ENCODE measurements around the gene TPCN1.

The TPCN1 gene

GRCh38 chr12:113221181-113221996 lies at the start of gene TPCN1:
TPCN1 (plus strand) TSS chr12:113221464; CDS start chr12:113226853, 5,389 bp downstream.
- DNase-seq (ENCODE audit: low read depth), result peak; percentile 100

DNA sequence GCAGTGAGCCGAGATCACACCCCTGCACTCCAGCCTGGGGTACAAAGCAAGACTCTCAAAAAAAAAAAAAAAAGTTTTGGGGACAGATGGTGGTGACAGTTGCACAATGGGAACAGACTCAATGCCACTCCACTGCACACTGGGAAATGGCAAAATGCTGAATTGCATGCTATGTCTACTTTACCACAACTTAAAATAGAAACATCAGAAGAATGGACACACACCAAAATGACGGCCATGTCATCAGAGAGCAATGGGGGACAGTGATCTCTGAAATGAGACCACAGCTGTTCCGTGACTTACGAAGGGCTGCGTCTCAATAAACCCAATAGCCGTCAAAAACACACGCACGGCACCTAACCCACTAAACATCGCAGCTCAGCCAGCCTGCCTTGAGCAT lies 49.7 kb upstream of the TPCN1 start:
- no peak for DNase-seq (ENCODE audit: low read depth)

GRCh38 chr12:113172185-113172584 lies 49.1 kb upstream of the TPCN1 start:
- no peak for DNase-seq (ENCODE audit: low read depth)

DNA sequence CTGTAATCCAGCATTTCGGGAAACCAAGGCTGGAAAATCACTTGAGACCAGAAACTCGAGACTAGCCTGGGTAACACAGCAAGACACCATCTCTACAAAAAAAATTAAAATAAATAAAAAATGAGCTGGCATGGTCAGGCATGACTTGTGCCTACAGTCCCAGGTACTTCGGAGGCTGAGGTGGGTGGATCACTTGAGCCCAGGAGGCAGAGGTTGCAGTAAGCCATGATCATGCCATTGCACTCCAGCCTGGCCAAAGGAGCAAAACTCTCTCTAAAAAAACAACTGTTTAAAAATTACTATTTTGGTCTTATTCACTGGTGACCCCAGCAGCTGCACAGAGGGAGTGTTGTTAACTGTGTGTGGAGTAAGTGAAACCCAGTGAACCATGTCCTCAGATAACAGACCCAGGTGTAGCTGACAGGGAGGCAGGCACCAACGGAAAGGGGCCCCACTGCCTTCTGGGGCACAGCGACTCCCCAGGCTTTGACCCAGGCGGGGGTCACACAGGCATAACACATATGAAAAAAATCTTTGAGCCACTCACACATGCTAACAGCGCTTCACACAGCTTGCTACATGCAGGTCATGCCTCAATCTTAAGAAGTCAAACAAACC lies 48.1 kb upstream of the TPCN1 start:
- DNase-seq (ENCODE audit: low read depth), result no peak

- DNase-seq (ENCODE audit: low read depth), result peak; percentile 47
These were observed 46.5 kb upstream of the TPCN1 start for GRCh38 chr12:113174461-113175384.

GRCh38 chr12:113179023-113179422 lies 42.2 kb upstream of the TPCN1 start:
- DNase-seq (ENCODE audit: low read depth), result no peak

- no peak for DNase-seq (ENCODE audit: low read depth)
These were observed 40.9 kb upstream of the TPCN1 start for GRCh38 chr12:113180333-113180732.

GRCh38 chr12:113181975-113182374 lies 39.3 kb upstream of the TPCN1 start:
- DNase-seq (ENCODE audit: low read depth), result no peak

DNA sequence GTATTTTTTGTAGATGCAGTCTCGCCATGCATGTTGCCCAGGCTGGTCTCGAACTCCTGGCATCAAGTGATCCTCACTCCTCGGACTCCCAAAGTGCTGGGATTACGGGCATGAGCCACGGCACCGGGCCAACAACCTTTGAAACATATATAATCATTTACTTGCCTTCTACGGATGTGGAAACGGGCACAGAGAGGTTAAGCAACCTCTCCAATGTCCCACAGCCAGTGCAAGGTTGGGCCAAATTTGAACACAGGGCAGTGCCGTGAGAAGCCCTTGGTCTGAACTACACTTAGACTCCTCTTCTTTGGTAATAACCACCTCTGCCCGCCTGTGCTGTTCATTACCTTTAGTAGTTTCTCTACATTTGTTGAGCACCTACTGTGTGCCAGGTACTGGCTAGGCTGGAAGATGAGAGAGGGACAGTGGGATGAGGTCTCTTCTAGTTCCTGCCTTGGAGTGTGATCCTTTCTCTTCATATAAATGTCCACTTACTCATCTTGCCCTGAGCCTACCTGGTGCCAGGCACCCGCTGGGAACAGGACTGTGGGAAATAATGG lies 38.2 kb upstream of the TPCN1 start:
- no peak for DNase-seq (ENCODE audit: low read depth)

DNA sequence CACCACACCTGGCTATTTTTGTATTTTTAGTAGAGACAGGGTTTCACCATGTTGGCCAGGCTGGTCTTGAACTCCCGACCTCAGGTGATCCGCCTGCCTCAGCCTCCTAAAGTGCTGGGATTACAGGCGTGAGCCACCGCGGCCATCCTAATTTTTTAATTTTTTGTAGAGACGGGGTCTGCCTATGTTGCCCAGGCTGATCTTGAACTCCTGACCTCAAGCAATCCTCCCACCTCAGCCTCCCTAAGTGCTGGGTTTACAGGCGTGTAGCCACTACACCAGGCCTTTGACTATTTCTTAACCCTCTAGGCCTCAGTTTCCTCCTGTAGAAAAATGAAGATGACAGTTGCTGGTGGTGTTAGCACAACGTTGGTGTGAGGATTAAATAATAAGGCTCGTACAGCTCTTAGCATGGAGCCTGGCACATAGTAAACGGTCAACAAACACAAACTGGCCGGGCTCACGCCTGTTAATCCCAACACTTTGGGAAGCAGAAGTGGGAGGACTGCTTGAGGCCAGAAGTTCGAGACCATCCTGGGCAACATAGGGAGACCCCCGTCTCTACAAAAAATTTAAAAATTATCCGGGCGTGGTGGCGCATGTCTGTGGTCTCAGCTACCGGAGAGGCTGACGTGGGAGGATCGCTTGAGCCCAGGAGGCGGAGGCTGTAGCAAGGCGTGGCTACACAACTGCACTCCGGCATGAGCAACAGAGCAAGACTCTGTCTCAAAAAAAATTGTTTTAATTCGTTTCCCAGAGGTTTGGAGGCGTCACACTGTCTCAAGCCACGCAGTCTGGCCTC lies 37.0 kb upstream of the TPCN1 start:
- no peak for DNase-seq (ENCODE audit: low read depth)

GRCh38 chr12:113184900-113185179 lies 36.4 kb upstream of the TPCN1 start:
- peak; percentile 87 for DNase-seq (ENCODE audit: low read depth)

DNA sequence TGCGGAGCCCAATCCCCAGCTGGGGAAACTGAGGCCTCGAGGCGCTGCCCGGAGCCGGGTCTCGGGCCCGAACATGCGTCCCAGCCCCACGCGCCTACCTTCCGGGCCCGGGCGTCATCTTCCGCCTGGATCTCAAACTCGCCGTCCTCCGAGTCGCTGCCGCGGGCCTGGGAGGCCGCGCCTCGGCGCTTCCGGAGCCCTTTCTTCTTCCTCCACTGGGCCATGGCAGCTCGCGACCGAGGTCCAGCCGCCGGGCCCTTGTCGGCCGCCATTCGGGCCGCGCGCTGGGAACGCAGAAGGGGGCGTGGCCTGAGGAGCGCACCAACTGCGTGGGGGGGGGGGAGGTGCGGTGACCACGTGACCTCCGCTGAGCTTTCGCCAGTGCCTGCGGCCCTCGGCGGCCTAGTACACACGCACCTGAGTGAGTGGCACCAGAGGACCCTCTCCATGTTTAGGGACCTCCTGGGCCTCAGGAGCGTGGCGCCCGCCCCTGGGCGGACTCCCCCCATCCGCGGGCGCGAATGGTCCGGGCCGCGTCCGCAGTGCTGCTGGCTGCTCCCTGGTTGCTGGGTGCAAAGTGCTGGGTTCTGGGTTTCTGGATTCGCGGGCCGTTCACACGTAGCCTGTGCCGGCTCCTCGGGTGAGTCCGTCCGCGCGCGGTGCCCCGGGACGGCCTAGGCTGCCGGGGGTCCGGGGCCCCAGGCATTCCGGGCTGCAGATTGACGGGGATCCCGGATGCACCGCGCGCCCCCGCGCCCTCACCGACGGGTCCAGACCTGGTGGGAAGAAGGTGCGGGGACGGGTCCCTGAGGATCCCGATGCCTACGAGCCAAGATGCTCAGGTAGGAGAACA lies 35.9 kb upstream of the TPCN1 start, which contains the start of the genes DDX54 and RITA1:
DDX54 (minus strand) TSS at position 299 of the 853 bp plus-strand sequence; CDS start at position 272, 27 bp downstream.
RITA1 (plus strand) TSS at position 542 of the 853 bp plus-strand sequence. CDS start 1,026 bp downstream, outside the sequence.
- DNase-seq (ENCODE audit: low read depth), result peak; percentile 69

- no peak for DNase-seq (ENCODE audit: low read depth)
These were observed 35.3 kb upstream of the TPCN1 start for GRCh38 chr12:113186033-113186365.

GRCh38 chr12:113186666-113187325 lies 34.5 kb upstream of the TPCN1 start:
- DNase-seq (ENCODE audit: low read depth), result no peak

DNA sequence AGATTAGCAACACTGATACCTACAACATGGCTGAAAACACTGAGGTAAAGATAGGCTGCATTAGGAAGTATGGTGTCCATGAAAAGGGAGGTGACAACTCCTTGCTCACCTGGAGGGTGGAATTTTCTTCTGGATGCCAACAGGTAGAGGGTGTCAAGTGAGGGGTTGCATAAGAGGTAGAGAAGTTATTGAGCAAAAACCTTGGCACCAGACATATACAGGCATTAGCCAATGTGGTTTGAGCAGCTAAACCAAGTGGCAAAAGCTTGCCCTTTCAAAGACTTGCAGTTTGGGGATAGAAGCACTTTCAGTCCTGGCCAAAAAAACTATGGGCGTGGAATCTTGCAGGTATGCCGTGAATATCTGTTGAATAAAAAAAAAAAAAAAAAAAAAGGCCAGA lies 31.9 kb upstream of the TPCN1 start:
- DNase-seq (ENCODE audit: low read depth), result no peak

DNA sequence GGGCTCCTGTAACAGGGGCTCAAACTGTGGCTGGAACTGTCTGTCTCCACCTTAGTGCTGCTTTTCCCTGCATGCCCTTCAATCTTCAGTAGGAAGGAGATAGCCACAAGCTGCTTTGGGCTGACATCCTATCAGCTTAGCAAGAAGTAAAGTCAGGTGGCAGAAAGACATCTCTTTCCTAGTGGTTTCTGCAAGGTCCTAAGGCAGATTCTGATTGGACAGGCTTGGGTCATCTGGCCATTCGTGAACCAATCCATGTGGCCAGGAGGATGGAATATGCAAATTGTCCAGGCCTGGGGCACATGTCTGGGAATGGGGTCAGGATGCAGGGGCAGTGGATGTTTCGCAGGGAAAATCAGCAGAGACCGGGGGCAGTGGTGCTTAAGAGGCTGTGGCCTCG lies 30.5 kb upstream of the TPCN1 start:
- no peak for DNase-seq (ENCODE audit: low read depth)

GRCh38 chr12:113191227-113191626 lies 30.0 kb upstream of the TPCN1 start:
- no peak for DNase-seq (ENCODE audit: low read depth)

GRCh38 chr12:113194971-113195391 lies 26.3 kb upstream of the TPCN1 start:
- DNase-seq (ENCODE audit: low read depth), result peak; percentile 36

DNA sequence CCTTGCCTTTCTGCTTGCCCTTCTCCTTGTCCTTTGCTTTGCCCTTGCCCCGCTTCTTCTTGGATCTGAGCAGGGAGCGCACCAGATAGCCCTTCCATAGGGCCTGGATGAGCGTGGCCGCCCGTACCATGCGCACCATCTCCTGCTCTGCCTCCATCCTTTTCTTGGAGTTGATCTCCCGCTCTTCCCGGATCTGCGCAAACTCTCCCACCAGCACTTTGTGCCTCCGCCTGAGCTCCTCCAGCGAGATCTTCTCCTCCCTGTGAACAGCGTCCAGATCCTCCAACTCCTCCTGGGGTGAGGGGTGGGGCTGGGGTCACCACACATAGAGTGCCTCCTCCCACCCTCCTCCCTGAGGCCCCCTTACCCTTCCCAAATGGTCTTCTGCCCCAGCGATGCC lies 25.7 kb upstream of the TPCN1 start:
- no peak for DNase-seq (ENCODE audit: low read depth)

GRCh38 chr12:113196582-113196981 lies 24.7 kb upstream of the TPCN1 start:
- DNase-seq (ENCODE audit: low read depth), result no peak
